GM21390 (cell line): ENCODE data around the gene ICA1.
"Not testable (repeated sequence)": the region's sequence is repeated elsewhere in the genome, so short reads cannot be mapped to it uniquely, and the experiment has no call there.

ENCODE experiments used
- ATAC-seq: cut with Tn5 transposase; IDR thresholded peaks from one replicate; pipeline ENCODE4 v1.9.1; 2021; ENCODE audit not compliant: unreplicated experiment

The ICA1 gene

GRCh38 chr7:8109196-8110022 lies 152.6 kb downstream of the ICA1 start:
- no peak for ATAC-seq

- no peak for ATAC-seq
These were observed 156.4 kb downstream of the ICA1 start for GRCh38 chr7:8105449-8106095.

GRCh38 chr7:8103282-8103681 lies 158.7 kb downstream of the ICA1 start:
- ATAC-seq, result no peak

- ATAC-seq, result not testable (repeated sequence)
These were observed 160.7 kb downstream of the ICA1 start for GRCh38 chr7:8101292-8101691.

- ATAC-seq, result no peak
These were observed 167.5 kb downstream of the ICA1 start for GRCh38 chr7:8094164-8095140.

DNA sequence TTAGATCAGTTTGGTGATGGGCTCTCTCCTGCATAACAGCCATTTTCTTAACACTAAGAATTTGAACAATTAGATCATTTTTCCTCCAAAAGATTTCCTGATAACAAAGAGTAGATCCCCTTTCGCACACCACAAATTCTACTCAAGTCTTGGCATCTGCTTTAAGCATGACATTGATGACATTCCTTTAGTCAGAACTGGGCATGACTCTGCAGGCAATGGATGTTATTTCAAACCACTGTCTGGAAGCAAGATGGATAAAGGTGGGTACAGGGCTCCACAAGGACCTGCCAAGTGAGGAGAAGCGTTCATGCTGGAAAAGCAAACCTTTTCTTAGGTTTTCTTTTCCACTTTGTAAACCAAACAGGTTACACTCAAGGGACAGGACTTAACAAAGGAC lies 169.8 kb downstream of the ICA1 start:
- no peak for ATAC-seq

GRCh38 chr7:8089036-8089780 lies 172.8 kb downstream of the ICA1 start:
- no peak for ATAC-seq

DNA sequence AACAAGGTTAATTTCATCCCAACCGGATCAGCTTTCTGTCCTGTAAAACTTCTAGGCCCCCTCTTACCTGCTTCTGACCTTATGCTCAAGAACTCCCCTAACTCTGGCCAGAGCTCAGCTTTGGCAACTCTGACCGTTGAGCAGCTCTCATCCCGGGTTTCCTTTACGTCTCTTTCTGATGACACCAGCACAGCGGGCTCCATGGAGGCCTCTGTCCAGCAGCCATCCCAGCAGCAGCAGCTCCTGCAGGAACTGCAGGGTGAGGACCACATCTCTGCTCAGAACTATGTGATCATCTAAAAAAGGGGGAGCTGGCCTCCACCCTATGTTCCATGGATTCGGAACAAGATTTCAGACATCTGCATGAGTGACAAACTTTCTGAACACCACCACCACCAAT lies 175.7 kb downstream of the ICA1 start:
- ATAC-seq, result no peak

GRCh38 chr7:8085420-8085819 lies 176.5 kb downstream of the ICA1 start:
- no peak for ATAC-seq

DNA sequence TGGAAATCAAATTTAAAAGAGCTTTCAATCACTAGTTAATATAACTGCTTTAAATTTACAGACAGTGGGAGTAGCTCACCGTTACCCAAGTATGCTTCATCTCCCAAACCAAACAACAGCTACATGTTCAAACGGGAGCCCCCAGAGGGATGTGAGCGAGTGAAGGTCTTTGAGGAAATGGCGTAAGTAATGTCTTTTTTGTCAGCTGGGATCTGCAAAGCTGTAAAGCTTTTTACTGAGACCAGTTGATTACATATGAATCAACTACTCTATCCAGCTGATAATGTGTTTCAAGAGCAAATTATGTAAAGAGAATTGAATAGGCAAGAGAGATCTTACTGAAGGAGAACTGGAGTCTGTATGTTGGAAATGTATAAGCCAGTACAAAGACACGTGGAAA lies 177.1 kb downstream of the ICA1 start:
- no peak for ATAC-seq

- no peak for ATAC-seq
These were observed 179.2 kb downstream of the ICA1 start for GRCh38 chr7:8082762-8083161.

DNA sequence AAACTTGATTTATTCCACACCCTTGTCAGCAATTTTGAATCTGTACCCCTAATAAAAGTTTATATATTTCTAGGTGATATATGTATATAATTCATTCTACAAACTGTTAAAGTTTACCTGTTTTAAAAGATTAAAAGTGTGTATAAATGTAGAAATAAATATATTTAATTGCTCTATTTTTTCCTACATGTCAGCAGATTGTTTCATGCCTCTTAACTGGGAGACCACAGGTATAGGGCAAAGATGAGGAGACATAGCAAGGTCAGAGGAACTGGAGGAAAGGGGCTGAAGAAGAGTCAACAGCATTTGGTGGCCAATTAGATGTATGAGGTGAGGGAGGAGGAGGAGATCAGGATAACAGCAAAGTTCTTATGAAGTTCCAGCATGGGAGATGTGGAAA lies 183.5 kb downstream of the ICA1 start:
- ATAC-seq, result no peak

- ATAC-seq, result no peak
These were observed 191.4 kb downstream of the ICA1 start for GRCh38 chr7:8070451-8071180.

DNA sequence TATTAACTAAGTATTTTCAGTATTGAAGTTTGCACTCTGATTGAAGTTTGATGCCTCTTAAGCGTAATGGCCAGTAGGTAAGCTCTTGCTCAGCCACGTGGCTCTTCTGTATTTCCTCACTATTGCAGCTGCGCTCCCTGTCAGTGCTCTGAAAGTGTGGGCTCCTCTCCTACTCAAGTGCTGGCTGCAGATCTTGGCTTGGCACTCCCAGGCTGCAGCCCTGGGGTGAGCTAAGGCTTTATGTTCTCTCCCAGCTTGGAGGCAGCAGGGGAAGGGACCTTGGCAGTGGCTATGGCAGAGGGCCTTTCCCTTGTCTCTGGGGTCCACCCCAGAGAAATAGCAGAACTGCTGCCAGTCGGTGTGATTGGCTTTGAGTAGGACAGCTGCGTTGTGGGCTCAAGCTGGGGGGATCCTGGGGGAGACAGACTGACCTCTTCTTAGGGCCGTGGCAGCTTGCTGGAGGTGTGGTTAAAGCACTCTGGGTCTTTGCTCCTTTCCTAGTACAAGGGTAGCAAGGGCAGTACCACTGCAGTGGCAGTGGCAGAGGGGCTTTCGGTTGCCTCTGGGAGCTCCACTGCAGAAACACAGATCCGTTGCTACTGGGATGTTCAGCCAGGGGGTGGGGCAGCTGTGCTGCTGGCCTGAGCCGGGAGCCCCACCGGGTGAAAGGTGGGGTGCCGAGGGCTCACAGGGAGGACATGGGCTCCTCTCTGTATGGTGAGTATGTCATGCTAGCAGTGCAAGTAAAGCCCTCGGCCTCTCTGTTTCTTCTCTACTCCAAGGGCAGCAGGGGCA lies 192.9 kb downstream of the ICA1 start:
- ATAC-seq, result no peak

- no peak for ATAC-seq
These were observed 196.6 kb downstream of the ICA1 start for GRCh38 chr7:8065356-8065813.

DNA sequence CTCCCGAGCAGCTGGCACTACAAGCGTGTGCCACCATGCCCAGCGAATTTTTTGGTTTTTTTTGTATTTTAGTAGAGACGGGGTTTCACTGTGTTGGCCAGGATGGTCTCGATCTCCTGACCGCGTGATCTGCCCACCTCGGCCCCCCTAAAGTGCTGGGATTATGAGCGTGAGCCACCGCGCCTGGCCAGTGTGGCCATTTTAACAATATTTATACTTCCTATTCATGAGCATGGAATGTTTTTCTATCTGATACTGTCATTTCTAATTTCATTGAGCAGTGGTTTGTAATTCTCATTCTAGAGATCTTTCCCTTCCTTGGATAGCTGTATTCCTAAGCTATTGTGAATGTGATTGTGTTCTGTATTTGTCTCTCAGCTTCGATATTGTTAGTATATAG lies 197.1 kb downstream of the ICA1 start:
- no peak for ATAC-seq

GRCh38 chr7:8063706-8064297 lies 198.2 kb downstream of the ICA1 start:
- ATAC-seq, result no peak

DNA sequence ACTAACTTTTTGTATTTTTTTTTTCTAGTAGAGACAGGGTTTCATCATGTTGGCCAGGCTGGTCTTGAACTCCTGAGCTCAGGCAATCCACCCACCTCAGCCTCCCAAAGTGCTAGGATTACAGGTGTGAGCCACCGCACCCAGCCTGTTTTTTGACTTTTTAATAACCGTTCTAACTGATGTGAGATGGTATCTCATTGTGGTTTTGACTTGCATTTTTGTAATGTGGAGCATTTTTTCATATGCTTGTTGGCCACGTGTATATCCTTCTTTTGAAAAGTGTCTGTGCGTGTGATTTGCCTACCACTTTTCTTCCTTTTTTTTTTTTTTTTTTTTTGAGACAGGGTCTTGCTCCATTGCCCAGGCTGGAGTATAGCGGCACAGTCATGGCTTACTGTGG lies 198.7 kb downstream of the ICA1 start:
- ATAC-seq, result not testable (repeated sequence)
